Measurements from ENCODE around the gene ITGA11.

DNA sequence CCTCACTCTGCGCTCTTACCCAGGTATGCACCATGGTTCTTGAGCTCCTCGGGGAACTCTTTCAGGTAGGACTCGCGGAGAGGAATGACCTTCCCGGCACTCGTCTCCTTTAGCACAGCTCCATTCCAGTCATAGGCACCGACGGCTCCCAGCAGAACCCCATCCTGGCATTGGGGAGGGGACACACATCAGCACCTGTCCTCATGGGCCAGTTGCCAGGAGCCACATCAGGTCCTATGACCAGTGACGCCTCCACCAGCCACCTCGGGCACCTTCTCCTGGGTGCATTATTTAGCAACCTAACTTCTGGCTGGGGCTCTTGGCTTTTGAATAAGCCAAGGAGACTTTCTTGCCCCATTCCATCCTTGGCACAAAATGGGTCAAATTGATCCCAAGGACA lies 92.5 kb downstream of the ITGA11 start:
- TF ChIP-seq POLR2AphosphoS5 (IDR thresholded peaks at IDR 0.05) (no peak), POLR2A (IDR thresholded peaks at IDR 0.05) (no peak)
- TF ChIP-seq, protein P1, sequence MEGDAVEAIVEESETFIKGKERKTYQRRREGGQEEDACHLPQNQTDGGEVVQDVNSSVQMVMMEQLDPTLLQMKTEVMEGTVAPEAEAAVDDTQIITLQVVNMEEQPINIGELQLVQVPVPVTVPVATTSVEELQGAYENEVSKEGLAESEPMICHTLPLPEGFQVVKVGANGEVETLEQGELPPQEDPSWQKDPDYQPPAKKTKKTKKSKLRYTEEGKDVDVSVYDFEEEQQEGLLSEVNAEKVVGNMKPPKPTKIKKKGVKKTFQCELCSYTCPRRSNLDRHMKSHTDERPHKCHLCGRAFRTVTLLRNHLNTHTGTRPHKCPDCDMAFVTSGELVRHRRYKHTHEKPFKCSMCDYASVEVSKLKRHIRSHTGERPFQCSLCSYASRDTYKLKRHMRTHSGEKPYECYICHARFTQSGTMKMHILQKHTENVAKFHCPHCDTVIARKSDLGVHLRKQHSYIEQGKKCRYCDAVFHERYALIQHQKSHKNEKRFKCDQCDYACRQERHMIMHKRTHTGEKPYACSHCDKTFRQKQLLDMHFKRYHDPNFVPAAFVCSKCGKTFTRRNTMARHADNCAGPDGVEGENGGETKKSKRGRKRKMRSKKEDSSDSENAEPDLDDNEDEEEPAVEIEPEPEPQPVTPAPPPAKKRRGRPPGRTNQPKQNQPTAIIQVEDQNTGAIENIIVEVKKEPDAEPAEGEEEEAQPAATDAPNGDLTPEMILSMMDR (IDR thresholded peaks at IDR 0.05 in 8 of 11, conservative IDR thresholded peaks at IDR 0.05 in 3 of 11): no peak

Data from spleen (tissue), 7 donors.